HepG2 (cell line): Measurements from ENCODE around the gene EPC2. TPM values are rescaled to one million over a fixed set of nuclear protein-coding genes. Genes with fewer than 3 reads are reported as not detected.
A peak's percentile ranks its signal among the peaks of the same experiment; 100 is the strongest.

Source experiments
- ATAD3A ChIP-seq: sonication (generic); formaldehyde crosslinking; IDR thresholded peaks from 2 replicates; pipeline ENCODE4 v1.4.0; 2020; ENCODE audit warnings: missing genetic modification reagents
- ATF2 ChIP-seq: sonication (generic); formaldehyde crosslinking; IDR thresholded peaks from 2 replicates; pipeline ENCODE4 v1.4.0; 2020; ENCODE audit warnings: missing genetic modification reagents
- BCL6 ChIP-seq: IDR thresholded peaks from 2 replicates; pipeline ENCODE4 v1.6.1; 2016; ENCODE audit warnings: missing genetic modification reagents, missing compliant biosample characterization
- BRD4 ChIP-seq: sonication (generic); formaldehyde crosslinking; IDR thresholded peaks from 2 replicates; pipeline ENCODE4 v1.4.0; 2020; ENCODE audit warnings: missing genetic modification reagents
- FOXA1 ChIP-seq, 2 experiments: fragments of 450-650 bp in 1 of 2; sonication (generic) in 1 of 2; formaldehyde crosslinking in 1 of 2; IDR thresholded peaks; 2 replicates each; pipeline versions ENCODE4 v1.4.0 to v1.6.1; 2016 to 2020; ENCODE audit warnings: missing genetic modification reagents in 1 of 2
- FOXO1 ChIP-seq: sonication (generic); formaldehyde crosslinking; IDR thresholded peaks from 2 replicates; pipeline ENCODE4 v1.4.0; 2020; ENCODE audit warnings: missing genetic modification reagents
- HNRNPK ChIP-seq: fragments of 200-400 bp; formaldehyde crosslinking; IDR thresholded peaks from 2 replicates; pipeline ENCODE4 v1.6.1; 2018; ENCODE audit warnings: low read length, low read depth, moderate library complexity, mild to moderate bottlenecking; ENCODE audit not compliant: poor library complexity, severe bottlenecking
- JUNB ChIP-seq: sonication (generic); formaldehyde crosslinking; IDR thresholded peaks from 2 replicates; pipeline ENCODE4 v1.8.0; 2022; ENCODE audit warnings: missing genetic modification reagents, mild to moderate bottlenecking, borderline replicate concordance
- KDM4B ChIP-seq: sonication (generic); formaldehyde crosslinking; IDR thresholded peaks from 2 replicates; pipeline ENCODE4 v1.4.0; 2020; ENCODE audit warnings: missing genetic modification reagents
- LRRFIP1 ChIP-seq: sonication (generic); formaldehyde crosslinking; conservative IDR thresholded peaks from 2 replicates; pipeline ENCODE4 v1.4.0; 2020; ENCODE audit warnings: missing genetic modification reagents
- NFRKB ChIP-seq: fragments of 450-650 bp; IDR thresholded peaks from 2 replicates; pipeline ENCODE4 v1.6.1; 2017
- RFX1 ChIP-seq: fragments of 450-650 bp; IDR thresholded peaks from 2 replicates; pipeline ENCODE4 v1.6.1; 2017
- SKIL ChIP-seq: sonication (generic); formaldehyde crosslinking; IDR thresholded peaks from 2 replicates; pipeline ENCODE4 v1.8.0; 2022; ENCODE audit warnings: missing genetic modification reagents, mild to moderate bottlenecking, moderate library complexity, borderline replicate concordance
- ZFP36L1 ChIP-seq: sonication (generic); formaldehyde crosslinking; IDR thresholded peaks from 2 replicates; pipeline ENCODE4 v1.8.0; 2022; ENCODE audit warnings: mild to moderate bottlenecking, missing genetic modification reagents, moderate library complexity
- ZFP37 ChIP-seq: sonication (generic); formaldehyde crosslinking; IDR thresholded peaks from 2 replicates; pipeline ENCODE4 v1.4.0; 2020; ENCODE audit warnings: missing genetic modification reagents, borderline replicate concordance
- ZNF101 ChIP-seq: sonication (generic); formaldehyde crosslinking; IDR thresholded peaks from 2 replicates; pipeline ENCODE4 v1.4.0; 2020; ENCODE audit warnings: mild to moderate bottlenecking, low read depth, missing genetic modification reagents, borderline replicate concordance
- ZNF468 ChIP-seq: sonication (generic); formaldehyde crosslinking; IDR thresholded peaks from 2 replicates; pipeline ENCODE4 v1.8.0; 2022; ENCODE audit warnings: mild to moderate bottlenecking, moderate library complexity, missing genetic modification reagents
- ZNF496 ChIP-seq: sonication (generic); formaldehyde crosslinking; IDR thresholded peaks from 2 replicates; pipeline ENCODE4 v1.8.1; 2023; ENCODE audit warnings: mild to moderate bottlenecking, moderate library complexity, missing genetic modification reagents; ENCODE audit not compliant: insufficient replicate concordance
- ZNF552 ChIP-seq: sonication (generic); formaldehyde crosslinking; IDR thresholded peaks from 2 replicates; pipeline ENCODE4 v1.9.0; 2022; ENCODE audit warnings: missing genetic modification reagents, mild to moderate bottlenecking, borderline replicate concordance
- ZNF768 ChIP-seq: sonication (generic); formaldehyde crosslinking; IDR thresholded peaks from 2 replicates; pipeline ENCODE4 v1.4.0; 2020; ENCODE audit warnings: missing genetic modification reagents
- polyA plus RNA-seq, 8 experiments: library from polyadenylated mRNA; depleted of rRNA in 3 of 8; stranded (reverse) in 7 of 8; unstranded in 1 of 8; fragments of >200 nt; fragmentation: Illumina TruSeq in 4 of 8; extraction: Trizol in 4 of 8; gene quantifications; 2 replicates each; pipeline versions ENCODE4 v1.2.1 to v1.2.3, GENCODE V29; 2011 to 2016; ENCODE audit warnings: low read depth in 4 of 8, missing spikeins in 1 of 8, mixed read lengths in 1 of 8; ENCODE audit not compliant: insufficient read depth in 1 of 8
- total RNA-seq, 5 experiments: library from RNA; depleted of rRNA; stranded (reverse); fragments of >200 nt; fragmentation: Illumina TruSeq; extraction: Trizol; gene quantifications; 2 replicates each; pipeline ENCODE4 v1.2.3, GENCODE V29; 2016; ENCODE audit warnings: low read depth in 1 of 5
- TF ChIP-seq, protein P1 (sequence below): sonication (generic); formaldehyde crosslinking; IDR thresholded peaks from 2 replicates; pipeline ENCODE4 v1.4.0; 2020; ENCODE audit warnings: mild to moderate bottlenecking, missing genetic modification reagents

EPC2 gene
- total and polyA plus RNA-seq, 2 of the 13 experiments (the other 11 are each of a cell fraction or from before 2014, with no cell fraction given): 20.5 to 22.0 TPM

DNA sequence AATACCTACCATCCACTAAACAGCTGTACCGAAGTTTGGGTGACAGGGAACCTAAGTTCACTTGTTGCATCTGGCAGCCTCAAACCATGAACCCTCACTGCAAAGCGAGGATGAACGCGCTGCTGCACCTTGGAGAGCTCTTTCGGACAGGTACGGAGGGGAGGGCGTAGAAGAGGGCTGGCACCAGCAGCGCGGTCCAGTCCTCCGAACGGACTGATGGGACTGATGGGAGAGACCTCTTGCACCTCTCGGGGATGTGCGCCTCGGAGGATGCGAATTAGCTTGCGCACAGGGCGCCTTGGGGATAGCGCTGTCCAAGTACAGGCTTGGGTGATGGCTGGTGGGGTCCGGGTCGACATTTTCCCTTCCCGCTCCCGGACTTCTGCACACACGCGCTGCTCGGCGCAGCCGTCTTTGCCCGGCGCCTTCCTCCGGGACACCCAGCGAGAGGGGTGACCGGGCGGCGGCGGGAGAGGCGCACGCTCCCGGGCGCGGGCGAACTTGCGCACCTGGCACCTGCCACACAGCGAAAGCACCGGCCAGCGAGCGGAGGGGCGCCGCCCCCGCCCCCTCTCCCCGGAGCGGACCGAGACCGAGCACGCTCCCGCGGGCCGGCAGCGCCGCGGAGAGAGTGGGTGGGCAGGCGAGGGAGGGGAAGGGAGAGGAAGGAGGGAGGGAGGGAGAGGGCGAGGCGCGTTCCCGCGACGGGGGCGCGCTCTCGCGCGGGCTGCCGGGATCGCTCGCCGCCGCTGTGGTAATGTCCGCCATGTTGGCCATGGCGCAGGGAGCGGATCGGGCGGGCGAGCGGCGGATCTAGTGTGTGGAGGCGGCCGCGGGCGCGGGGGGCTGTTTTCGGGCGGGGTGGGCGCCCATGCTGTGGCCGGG is at the start of gene EPC2 (continued):
- no peak for TF ChIP-seq LRRFIP1 (CRISPR knock-in tag)
- TF ChIP-seq ZFP36L1 (CRISPR knock-in tag): peak; percentile 12; the same call in 1 of the 2 replicates
- TF ChIP-seq FOXA1 (IDR thresholded peaks at IDR 0.05): no peak
- peak; percentile 38; the same call in 1 of the 2 replicates for TF ChIP-seq FOXA1 (CRISPR knock-in tag; IDR thresholded peaks at IDR 0.05)
- TF ChIP-seq ZNF768 (CRISPR knock-in tag): peak; percentile 44
- peak; percentile 88 for TF ChIP-seq NFRKB
- 0 out of 2 replicates have a peak, but pooled peaks have one; percentile 41 for TF ChIP-seq ATAD3A
- TF ChIP-seq ATF2 (CRISPR knock-in tag): 0 out of 2 replicates have a peak, but pooled peaks have one; percentile 7
- no peak for TF ChIP-seq KDM4B (CRISPR knock-in tag)
- TF ChIP-seq ZNF101: no peak
- no peak for TF ChIP-seq ZNF496 (CRISPR knock-in tag)
- TF ChIP-seq JUNB: no peak
- TF ChIP-seq, protein P1, sequence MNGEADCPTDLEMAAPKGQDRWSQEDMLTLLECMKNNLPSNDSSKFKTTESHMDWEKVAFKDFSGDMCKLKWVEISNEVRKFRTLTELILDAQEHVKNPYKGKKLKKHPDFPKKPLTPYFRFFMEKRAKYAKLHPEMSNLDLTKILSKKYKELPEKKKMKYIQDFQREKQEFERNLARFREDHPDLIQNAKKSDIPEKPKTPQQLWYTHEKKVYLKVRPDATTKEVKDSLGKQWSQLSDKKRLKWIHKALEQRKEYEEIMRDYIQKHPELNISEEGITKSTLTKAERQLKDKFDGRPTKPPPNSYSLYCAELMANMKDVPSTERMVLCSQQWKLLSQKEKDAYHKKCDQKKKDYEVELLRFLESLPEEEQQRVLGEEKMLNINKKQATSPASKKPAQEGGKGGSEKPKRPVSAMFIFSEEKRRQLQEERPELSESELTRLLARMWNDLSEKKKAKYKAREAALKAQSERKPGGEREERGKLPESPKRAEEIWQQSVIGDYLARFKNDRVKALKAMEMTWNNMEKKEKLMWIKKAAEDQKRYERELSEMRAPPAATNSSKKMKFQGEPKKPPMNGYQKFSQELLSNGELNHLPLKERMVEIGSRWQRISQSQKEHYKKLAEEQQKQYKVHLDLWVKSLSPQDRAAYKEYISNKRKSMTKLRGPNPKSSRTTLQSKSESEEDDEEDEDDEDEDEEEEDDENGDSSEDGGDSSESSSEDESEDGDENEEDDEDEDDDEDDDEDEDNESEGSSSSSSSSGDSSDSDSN (CRISPR knock-in tag): peak; percentile 73
- TF ChIP-seq BRD4 (CRISPR knock-in tag): peak; percentile 48; the same call in 1 of the 2 replicates
- 0 out of 2 replicates have a peak, but pooled peaks have one; percentile 6 for TF ChIP-seq SKIL (CRISPR knock-in tag)
- peak; percentile 99 for TF ChIP-seq HNRNPK
- no peak for TF ChIP-seq ZNF468 (CRISPR knock-in tag)
- TF ChIP-seq FOXO1 (CRISPR knock-in tag): no peak
- TF ChIP-seq BCL6 (CRISPR knock-in tag): no peak
- TF ChIP-seq ZFP37 (CRISPR knock-in tag): no peak
- no peak for TF ChIP-seq RFX1
- TF ChIP-seq ZNF552 (CRISPR knock-in tag): no peak; the same call in 1 of the 2 replicates
